HG02870 (cell line): Measurements from ENCODE around the gene KIR3DL2.
"Not testable (repeated sequence)": the region's sequence is repeated elsewhere in the genome, so short reads cannot be mapped to it uniquely, and the experiment has no call there.

Source experiments
- ATAC-seq: cut with Tn5 transposase; IDR thresholded peaks from one replicate; pipeline ENCODE4 v1.9.1; 2021; ENCODE audit warnings: mild to moderate bottlenecking, moderate library complexity; ENCODE audit not compliant: unreplicated experiment

The KIR3DL2 gene

GRCh38 chr19:54863459-54863858, 13.2 kb downstream of the KIR3DL2 start:
- ATAC-seq, result not testable (repeated sequence)

DNA sequence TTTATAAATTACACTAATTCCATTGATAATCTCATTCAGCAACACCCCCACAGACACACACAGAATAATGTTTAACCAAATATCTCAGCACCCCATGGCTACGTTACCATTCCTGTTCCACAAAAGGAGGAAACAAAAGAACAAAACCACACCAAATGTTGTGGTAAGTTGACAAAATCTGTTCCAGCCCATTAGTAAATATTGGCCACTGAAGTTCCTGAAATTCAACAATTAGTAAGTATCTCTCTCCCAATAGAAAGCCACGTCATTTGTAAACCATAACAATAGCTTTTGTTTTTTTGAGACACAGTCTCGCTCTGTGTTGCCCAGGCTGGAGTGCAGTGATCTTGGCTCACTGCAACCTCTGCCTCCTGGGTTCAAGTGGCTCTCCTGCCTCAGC, 21.5 kb downstream of the KIR3DL2 start:
- ATAC-seq, result no peak

GRCh38 chr19:54873990-54874389, 23.7 kb downstream of the KIR3DL2 start, which contains the start of gene FCAR:
Gene FCAR, plus strand, starts transcription at chr19:54874235. Its CDS starts 55 bp downstream, at chr19:54874290.
- no peak for ATAC-seq

GRCh38 chr19:54875506-54875905, 25.3 kb downstream of the KIR3DL2 start:
- ATAC-seq, result no peak

GRCh38 chr19:54877471-54877870, 27.2 kb downstream of the KIR3DL2 start:
- ATAC-seq, result no peak

DNA sequence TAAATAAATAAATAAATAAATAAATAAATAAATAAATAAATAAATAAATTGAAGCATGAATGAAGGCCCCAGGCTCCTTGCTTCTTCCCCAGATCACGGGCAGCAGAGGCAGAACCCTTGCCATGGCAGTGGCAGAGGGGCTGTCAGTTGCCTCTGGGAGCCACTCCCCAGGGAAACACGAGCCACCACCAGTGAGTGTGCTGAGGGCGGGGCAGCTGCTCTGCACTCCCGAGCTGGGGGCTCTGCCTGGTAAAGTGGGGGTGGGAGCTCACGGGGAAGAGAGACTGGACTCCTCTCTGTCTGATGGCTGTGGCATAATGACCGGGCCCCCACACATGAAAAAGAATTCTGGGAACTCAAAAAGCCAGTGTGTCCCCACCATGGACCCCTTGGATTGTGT, 31.6 kb downstream of the KIR3DL2 start:
- no peak for ATAC-seq

- no peak for ATAC-seq
Observed at GRCh38 chr19:54882758-54883157, 32.5 kb downstream of the KIR3DL2 start.

- ATAC-seq, result no peak
Observed at GRCh38 chr19:54883228-54883627, 33.0 kb downstream of the KIR3DL2 start.

- ATAC-seq, result no peak
Observed at GRCh38 chr19:54888239-54888638, 38.0 kb downstream of the KIR3DL2 start.

DNA sequence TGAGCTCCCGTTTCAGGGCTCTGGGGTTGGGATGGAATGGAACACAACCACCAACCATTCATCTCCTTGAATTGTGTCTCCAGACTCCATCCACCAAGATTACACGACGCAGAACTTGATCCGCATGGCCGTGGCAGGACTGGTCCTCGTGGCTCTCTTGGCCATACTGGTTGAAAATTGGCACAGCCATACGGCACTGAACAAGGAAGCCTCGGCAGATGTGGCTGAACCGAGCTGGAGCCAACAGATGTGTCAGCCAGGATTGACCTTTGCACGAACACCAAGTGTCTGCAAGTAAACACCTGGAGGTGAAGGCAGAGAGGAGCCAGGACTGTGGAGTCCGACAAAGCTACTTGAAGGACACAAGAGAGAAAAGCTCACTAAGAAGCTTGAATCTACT, 39.3 kb downstream of the KIR3DL2 start:
- ATAC-seq, result no peak

GRCh38 chr19:54893406-54893805, 43.2 kb downstream of the KIR3DL2 start:
- ATAC-seq, result no peak

DNA sequence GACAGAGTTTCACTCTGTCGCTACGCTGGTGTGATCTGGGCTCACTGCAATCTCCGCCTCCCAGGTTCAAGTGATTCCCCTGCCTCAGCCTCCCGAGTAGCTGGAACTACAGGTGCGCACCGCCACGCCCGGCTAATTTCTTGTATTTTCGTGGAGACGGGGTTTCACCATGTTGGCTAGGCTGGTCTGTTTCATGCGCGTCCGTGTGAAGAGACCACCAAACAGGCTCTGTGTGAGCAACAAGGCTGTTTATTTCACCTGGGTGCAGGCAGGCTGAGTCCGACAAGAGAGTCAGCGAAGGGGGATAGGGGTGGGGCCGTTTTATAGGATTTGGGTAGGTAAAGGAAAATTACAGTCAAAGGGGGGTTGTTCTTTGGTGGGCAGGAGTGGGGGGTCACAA, 43.9 kb downstream of the KIR3DL2 start:
- not testable (repeated sequence) for ATAC-seq

DNA sequence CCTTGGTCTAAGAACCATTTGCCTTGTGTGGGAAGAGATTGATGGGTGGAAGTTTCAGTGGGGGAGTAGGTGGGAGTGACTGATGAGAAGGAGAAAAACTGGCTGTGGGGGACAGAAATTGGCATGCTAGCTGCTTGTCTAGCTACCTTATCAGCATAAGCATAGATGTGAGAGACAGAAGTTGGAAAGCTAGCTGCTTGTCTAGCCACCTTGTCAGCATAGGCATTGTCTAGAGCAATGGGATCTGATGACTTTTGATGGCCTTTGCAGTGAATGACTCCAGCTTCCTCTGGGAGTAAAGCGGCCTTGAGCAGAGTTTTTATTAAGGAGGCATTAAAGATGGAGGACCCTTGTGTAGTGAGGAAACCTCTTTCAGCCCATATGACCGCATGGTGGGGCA, 45.8 kb downstream of the KIR3DL2 start:
- no peak for ATAC-seq

GRCh38 chr19:54898685-54899084, 48.4 kb downstream of the KIR3DL2 start:
- not testable (repeated sequence) for ATAC-seq

GRCh38 chr19:54899646-54900045, 49.4 kb downstream of the KIR3DL2 start:
- ATAC-seq, result not testable (repeated sequence)

DNA sequence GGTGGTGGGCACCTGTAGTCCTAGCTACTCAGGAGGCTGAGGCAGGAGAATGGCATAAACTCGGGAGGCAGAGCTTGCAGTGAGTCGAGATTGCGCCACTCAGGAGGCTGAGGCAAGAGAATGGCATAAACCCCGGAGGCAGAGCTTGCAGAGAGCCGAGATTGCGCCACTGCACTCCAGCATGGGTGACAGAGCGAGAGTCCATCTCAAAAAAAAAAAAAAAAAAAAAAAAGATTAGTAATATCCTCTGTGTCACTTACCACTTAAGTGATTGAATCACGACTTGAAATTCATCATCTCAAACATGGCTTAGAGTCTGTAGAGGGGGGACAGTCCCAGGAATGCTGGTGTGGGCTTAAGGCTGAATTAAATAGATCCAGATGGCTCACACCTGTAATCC, 50.9 kb downstream of the KIR3DL2 start:
- ATAC-seq, result not testable (repeated sequence)

DNA sequence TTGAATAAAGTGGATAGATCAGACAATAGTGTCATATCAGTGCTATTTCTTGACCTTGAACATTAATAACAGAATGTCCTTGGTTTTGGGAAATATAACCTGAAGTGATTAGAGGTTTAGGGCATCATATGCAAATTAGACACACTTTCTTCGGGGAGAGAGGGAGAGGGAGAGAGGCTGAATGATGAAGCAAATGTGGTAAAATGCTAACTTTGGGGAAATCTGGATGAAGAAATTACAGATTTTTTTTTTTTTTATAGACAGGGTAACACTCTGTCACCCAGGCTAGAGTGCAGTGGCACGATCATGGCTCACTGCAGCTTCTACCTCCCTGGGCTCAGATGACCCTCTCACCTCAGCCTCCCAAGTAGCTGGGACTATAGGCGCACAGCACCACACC, 51.8 kb downstream of the KIR3DL2 start:
- ATAC-seq, result no peak

- no peak for ATAC-seq
Observed at GRCh38 chr19:54903303-54903702, 53.1 kb downstream of the KIR3DL2 start.

- not testable (repeated sequence) for ATAC-seq
Observed at GRCh38 chr19:54904261-54904660, 54.0 kb downstream of the KIR3DL2 start.

GRCh38 chr19:54905421-54905802, 55.2 kb downstream of the KIR3DL2 start:
- no peak for ATAC-seq

DNA sequence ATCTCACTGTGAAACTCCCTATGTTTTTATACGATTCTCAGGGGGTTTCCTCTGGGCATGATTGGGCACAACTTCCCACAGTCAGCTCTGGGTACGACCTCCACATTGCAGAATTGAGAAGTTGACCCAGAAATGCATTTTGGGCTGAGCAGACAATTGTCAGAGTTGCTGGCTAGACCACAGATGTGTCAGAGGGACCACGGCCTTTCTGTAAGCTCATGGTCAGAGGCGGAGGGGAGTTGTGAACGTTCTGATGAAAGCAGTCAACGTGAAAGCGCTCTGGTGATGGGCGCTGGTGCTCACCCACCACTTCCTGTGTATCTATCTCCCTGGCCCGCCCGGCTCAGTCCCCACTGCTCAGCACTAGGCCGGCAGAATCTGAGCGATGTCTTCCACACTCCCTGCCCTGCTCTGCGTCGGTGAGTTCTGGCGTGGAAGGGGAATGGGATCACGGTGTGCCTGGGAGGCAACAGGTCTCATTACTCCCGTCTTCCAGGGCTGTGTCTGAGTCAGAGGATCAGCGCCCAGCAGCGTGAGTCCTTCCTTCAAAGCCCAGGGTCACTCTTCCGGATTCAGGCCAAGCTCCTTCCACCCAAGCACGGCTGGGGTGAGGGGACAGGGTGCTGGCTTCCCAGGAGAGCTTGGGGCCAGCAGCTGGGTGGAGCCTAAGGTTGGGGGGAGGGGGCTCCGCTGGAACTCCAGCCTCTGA, 55.7 kb downstream of the KIR3DL2 start, which contains the start of gene NCR1:
TSS of gene NCR1 (plus strand) at position 346 of the 709 bp plus-strand sequence. CDS start at position 386, 40 bp downstream.
- ATAC-seq, result no peak

DNA sequence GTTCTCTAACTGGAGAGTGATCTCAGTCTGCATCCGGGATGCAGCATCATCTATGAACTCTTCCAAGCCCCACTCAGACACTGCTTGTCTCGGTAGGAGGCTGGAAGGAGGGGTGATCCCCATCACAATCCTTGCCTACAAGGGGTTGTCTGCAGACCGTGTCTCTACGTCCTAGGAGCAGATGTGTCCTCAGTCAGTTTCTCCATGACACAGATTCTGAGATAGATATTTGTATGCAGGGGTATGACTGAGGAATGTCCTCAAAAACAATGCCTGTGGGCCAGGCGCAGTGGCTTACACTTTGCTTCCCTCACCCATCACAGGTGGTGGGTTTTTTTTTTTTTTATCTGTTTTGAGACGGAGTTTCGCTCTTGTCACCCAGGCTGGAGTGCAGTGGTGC, 56.6 kb downstream of the KIR3DL2 start:
- no peak for ATAC-seq

GRCh38 chr19:54907899-54908298, 57.7 kb downstream of the KIR3DL2 start:
- not testable (repeated sequence) for ATAC-seq
